Nephron progenitor cell (in vitro differentiated cells): ENCODE results near the gene KIF26B.

Experiments used
- DNase-seq: peaks from one replicate; pipeline ENCODE4 v3.0.0; 2021
- H3K27ac Mint-ChIP-seq: 2 replicates; pipeline ENCODE4 v1.8.0; 2021; ENCODE audit warnings: mild to moderate bottlenecking, moderate library complexity, mixed read lengths
- H3K27me3 Mint-ChIP-seq: 2 replicates; pipeline ENCODE4 v1.8.0; 2021; ENCODE audit warnings: mild to moderate bottlenecking, low read depth, mixed read lengths; ENCODE audit not compliant: poor library complexity
- H3K36me3 Mint-ChIP-seq: 2 replicates; pipeline ENCODE4 v1.8.0; 2021; ENCODE audit warnings: low read depth, mixed read lengths
- H3K4me1 Mint-ChIP-seq: 2 replicates; pipeline ENCODE4 v1.8.0; 2021; ENCODE audit warnings: mixed read lengths
- H3K4me3 Mint-ChIP-seq: 2 replicates; pipeline ENCODE4 v1.8.0; 2021; ENCODE audit warnings: mild to moderate bottlenecking, moderate library complexity, mixed read lengths
- H3K9me3 Mint-ChIP-seq: 2 replicates; pipeline ENCODE4 v1.8.0; 2021; ENCODE audit warnings: mild to moderate bottlenecking, moderate library complexity, mixed read lengths
- TF ChIP-seq, protein P1 (sequence below): fragments of 200-600 bp; sonication (generic); IDR thresholded peaks from 2 replicates; pipeline ENCODE4 v1.5.0; 2021; ENCODE audit warnings: antibody characterized with exemption

The KIF26B gene

DNA sequence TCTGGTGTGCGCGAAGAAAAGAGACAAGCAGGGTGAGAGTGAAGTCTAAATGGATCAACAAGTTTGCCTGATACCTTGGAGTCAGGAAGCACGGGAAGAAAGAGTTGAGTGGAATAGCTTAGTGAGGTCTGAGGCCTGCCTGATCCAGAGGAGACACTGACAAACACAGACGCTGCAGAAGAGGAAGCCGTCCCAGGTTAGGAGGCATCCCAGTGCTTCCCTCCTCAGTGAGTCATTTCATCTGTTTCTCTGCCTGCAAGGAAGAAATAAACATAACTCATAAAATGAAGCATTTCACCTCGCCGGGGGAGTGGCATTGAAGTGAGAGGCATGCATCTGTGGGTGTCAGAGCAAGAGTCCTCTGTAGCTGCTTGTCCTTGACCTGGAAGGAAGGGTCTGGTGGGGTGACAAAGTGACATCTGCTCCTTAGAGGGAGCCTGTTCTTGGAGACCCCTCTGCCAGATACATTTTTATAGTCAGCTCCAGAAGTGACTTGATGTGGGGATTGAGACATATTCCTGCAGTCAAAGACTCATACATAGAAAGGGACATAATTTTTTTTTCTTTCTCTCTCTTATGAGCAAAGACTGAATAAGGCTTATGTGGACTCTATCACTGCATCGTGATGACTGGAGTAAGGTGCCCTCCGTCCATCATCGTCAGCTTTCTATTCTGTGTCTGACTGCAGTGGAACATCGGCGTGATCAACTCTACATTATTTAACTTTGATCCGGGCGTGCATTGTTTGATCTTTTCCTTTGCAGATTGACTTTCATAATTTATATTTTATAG is 256.7 kb downstream of the KIF26B start:
- no peaks in the 10 kb centered on the region for H3K27me3 Mint-ChIP-seq
- H3K36me3 Mint-ChIP-seq: peaks cover 5% of the 10 kb centered on the region
- peak overlapping the region; percentile 56 for H3K4me3 Mint-ChIP-seq
- TF ChIP-seq, protein P1, sequence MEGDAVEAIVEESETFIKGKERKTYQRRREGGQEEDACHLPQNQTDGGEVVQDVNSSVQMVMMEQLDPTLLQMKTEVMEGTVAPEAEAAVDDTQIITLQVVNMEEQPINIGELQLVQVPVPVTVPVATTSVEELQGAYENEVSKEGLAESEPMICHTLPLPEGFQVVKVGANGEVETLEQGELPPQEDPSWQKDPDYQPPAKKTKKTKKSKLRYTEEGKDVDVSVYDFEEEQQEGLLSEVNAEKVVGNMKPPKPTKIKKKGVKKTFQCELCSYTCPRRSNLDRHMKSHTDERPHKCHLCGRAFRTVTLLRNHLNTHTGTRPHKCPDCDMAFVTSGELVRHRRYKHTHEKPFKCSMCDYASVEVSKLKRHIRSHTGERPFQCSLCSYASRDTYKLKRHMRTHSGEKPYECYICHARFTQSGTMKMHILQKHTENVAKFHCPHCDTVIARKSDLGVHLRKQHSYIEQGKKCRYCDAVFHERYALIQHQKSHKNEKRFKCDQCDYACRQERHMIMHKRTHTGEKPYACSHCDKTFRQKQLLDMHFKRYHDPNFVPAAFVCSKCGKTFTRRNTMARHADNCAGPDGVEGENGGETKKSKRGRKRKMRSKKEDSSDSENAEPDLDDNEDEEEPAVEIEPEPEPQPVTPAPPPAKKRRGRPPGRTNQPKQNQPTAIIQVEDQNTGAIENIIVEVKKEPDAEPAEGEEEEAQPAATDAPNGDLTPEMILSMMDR: no peak
- DNase-seq: no peak
- no peaks in the 10 kb centered on the region for H3K9me3 Mint-ChIP-seq
- peak overlapping the region; percentile 93 for H3K27ac Mint-ChIP-seq
- H3K4me1 Mint-ChIP-seq: peaks cover 87% of the 10 kb centered on the region

DNA sequence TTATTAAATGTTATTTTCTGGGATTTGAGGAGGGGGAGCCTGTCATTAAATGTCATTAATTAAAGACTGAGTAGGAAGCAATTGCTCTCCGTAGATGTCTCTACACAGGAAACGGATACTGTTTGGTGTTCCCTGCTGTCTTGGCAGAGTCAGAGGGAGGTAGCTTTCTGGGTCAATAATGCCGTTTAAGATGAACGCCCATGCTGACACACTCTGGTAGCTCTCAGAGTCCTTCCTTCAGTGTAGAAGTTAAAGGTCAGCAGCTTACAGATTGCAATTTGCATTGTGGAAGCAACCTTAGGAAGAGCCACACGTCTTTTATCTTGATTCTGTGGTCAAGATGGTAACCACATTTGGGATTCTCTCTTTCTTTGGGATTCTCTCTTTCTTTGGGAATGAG is 257.5 kb downstream of the KIF26B start:
- TF ChIP-seq, protein P1: no peak
- Mint-ChIP-seq H3K9me3 (no peaks in the 10 kb centered on the region), H3K27ac (peak overlapping the region; percentile 98), H3K36me3 (peaks cover 2% of the 10 kb centered on the region), H3K27me3 (no peaks in the 10 kb centered on the region), H3K4me1 (peaks cover 92% of the 10 kb centered on the region), H3K4me3 (peak overlapping the region; percentile 19)
- DNase-seq: no peak

DNA sequence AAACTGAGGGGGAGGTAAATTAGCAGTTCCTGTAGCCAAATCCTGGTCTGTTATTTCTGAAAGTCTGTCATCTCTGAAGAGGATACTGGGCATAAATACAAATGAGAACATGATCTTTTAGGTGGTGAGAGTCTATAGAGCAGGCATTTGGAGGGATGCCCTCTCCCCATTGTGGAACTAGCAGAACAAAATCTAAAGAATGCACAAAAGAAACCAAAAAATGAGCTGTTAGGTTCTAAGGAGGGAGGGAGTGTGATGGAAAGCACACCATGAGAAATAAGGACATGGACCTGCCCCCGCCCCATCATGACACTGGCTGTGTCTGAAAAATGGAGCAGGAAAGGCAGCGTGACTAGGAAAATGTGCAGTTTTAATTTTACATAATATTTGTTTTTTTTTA is 262.0 kb downstream of the KIF26B start:
- peaks cover 4% of the 10 kb centered on the region for H3K27me3 Mint-ChIP-seq
- H3K4me3 Mint-ChIP-seq: peak overlapping the region; percentile 26

DNA sequence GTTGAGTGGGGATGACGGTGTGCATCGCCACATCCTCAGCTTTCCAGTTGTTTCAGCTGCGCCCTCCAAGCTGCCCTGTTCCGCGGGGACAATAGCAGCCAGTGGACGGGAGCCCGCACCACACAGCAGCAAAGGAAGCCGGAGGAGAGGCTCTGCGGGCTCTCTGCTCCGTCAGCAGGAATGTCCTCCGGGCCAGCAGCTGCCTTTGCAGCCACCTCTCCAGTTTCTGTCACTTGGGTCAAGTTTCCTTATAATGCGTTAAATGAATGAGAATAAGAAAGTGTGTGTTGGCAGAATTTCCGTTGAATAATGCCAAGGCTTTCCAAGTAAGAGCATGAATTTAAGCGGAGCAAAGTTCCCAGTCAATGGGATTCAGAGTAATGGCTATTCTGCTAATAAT is 263.3 kb downstream of the KIF26B start:
- H3K4me1 Mint-ChIP-seq: peaks cover 87% of the 10 kb centered on the region
- H3K27ac Mint-ChIP-seq: peak overlapping the region; percentile 87
- H3K4me3 Mint-ChIP-seq: no peak overlapping the region
- TF ChIP-seq, protein P1: no peak
- H3K9me3 Mint-ChIP-seq: no peaks in the 10 kb centered on the region
- peaks cover 4% of the 10 kb centered on the region for H3K27me3 Mint-ChIP-seq
- H3K36me3 Mint-ChIP-seq: peaks cover 23% of the 10 kb centered on the region
- DNase-seq: peak; percentile 27

More for the DNA sequence above, 262.0 kb downstream of the KIF26B start:
- no peaks in the 10 kb centered on the region for H3K9me3 Mint-ChIP-seq
- no peak for DNase-seq
- H3K27ac Mint-ChIP-seq: no peak overlapping the region
- peaks cover 18% of the 10 kb centered on the region for H3K36me3 Mint-ChIP-seq
- TF ChIP-seq, protein P1: no peak
- peaks cover 93% of the 10 kb centered on the region for H3K4me1 Mint-ChIP-seq

DNA sequence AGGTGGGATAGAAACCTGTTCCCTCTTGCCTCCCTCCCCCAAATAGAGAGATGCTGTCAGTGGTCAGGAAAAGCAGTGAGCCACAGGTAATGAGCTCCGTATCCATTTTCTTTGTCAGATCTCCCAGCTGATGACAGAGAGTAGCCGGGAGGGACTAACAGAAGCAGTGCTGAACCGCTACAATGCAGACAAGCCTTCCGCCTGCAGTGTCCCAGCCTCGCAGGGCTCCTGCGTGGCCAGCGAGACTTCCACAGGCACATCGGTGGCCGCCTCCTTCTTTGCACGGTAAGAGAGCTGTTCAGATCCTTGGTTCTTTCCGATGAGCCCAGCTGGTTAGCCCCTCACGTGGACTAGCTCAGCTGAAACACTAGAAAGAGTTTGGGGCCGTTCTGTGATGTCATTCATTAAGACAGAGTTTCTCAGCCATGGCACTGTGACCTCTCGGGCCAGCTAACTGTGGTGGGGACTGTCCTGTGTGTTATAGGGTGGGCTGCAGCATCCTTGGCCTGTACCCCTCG is 264.7 kb downstream of the KIF26B start:
- no peak for DNase-seq
- H3K4me3 Mint-ChIP-seq: no peak overlapping the region
- peaks cover 2% of the 10 kb centered on the region for H3K9me3 Mint-ChIP-seq
- H3K36me3 Mint-ChIP-seq: peaks cover 31% of the 10 kb centered on the region
- H3K4me1 Mint-ChIP-seq: peaks cover 76% of the 10 kb centered on the region
- H3K27me3 Mint-ChIP-seq: peaks cover 4% of the 10 kb centered on the region
- H3K27ac Mint-ChIP-seq: peak overlapping the region; percentile 86
- TF ChIP-seq, protein P1: no peak

DNA sequence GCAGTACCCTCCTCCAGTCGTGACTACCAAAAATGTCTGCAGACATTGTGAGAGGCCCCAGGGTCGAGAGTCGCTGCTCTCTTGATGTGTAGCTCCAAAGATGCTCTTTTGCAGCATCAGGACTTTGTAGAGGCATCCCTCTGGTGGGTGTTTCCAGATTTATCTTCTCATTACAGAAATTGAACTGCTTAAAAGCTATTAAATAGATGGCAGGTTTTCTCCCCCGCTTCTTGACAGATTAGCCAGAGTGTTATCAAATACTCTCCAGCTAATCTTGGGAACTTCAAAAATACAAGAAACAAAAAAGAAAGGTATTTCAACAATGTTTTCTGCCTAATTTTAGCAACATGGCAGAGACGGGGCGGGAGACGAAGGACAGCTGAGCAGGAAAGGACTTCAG is 265.2 kb downstream of the KIF26B start:
- TF ChIP-seq, protein P1: no peak
- H3K4me3 Mint-ChIP-seq: no peak overlapping the region
- peaks cover 7% of the 10 kb centered on the region for H3K9me3 Mint-ChIP-seq
- peaks cover 35% of the 10 kb centered on the region for H3K36me3 Mint-ChIP-seq
- peaks cover 71% of the 10 kb centered on the region for H3K4me1 Mint-ChIP-seq
- DNase-seq: no peak
- peaks cover 4% of the 10 kb centered on the region for H3K27me3 Mint-ChIP-seq
- H3K27ac Mint-ChIP-seq: no peak overlapping the region
